Activated CD4-positive, alpha-beta memory T cell treated with anti-CD3 and anti-CD28 coated beads, Interleukin-2, amount 10 ng/mL, durations not matched to agents 7 days and 5 days (primary cell): ENCODE measurements around the gene CDH20. TPM values are rescaled to one million over a fixed set of nuclear protein-coding genes. Genes with fewer than 3 reads are reported as not detected.
"Not testable (repeated sequence)": the region's sequence is repeated elsewhere in the genome, so short reads cannot be mapped to it uniquely, and the experiment has no call there.

Experiments used
- CTCF ChIA-PET: fragments of 350-600 bp; sonication (Branson Sonifier 250); formaldehyde crosslinking; loops from one replicate; lab custom pipeline; 2021; ENCODE audit warnings: antibody characterized with exemption, inconsistent platforms; lab: Charles Lee
- POLR2A ChIA-PET: fragments of 350-600 bp; sonication (Branson Sonifier 250); formaldehyde crosslinking; loops from one replicate; lab custom pipeline; 2021; ENCODE audit warnings: antibody characterized with exemption; lab: Charles Lee
- DNase-seq: peaks from one replicate; pipeline ENCODE4 v3.0.0-alpha.2; 2020
- H3K27ac Mint-ChIP-seq: one replicate; pipeline ENCODE4 v1.8.0; 2021; ENCODE audit warnings: mild to moderate bottlenecking, mixed read lengths
- H3K27me3 Mint-ChIP-seq: one replicate; pipeline ENCODE4 v1.8.0; 2021; ENCODE audit warnings: mixed read lengths
- H3K36me3 Mint-ChIP-seq: one replicate; pipeline ENCODE4 v1.8.0; 2021; ENCODE audit warnings: low read depth, mixed read lengths
- H3K4me1 Mint-ChIP-seq: one replicate; pipeline ENCODE4 v1.8.0; 2021; ENCODE audit warnings: mixed read lengths
- H3K4me3 Mint-ChIP-seq: one replicate; pipeline ENCODE4 v1.8.0; 2021; ENCODE audit warnings: mild to moderate bottlenecking, mixed read lengths
- H3K9me3 Mint-ChIP-seq: one replicate; pipeline ENCODE4 v1.8.0; 2021; ENCODE audit warnings: mixed read lengths
- total RNA-seq, 2 experiments: library from RNA; stranded (reverse); gene quantifications; one replicate each; pipeline ENCODE4 v1.2.3, GENCODE V29; 2021

CDH20 gene
- total RNA-seq, 2 experiments from 2014 or later: not detected

DNA sequence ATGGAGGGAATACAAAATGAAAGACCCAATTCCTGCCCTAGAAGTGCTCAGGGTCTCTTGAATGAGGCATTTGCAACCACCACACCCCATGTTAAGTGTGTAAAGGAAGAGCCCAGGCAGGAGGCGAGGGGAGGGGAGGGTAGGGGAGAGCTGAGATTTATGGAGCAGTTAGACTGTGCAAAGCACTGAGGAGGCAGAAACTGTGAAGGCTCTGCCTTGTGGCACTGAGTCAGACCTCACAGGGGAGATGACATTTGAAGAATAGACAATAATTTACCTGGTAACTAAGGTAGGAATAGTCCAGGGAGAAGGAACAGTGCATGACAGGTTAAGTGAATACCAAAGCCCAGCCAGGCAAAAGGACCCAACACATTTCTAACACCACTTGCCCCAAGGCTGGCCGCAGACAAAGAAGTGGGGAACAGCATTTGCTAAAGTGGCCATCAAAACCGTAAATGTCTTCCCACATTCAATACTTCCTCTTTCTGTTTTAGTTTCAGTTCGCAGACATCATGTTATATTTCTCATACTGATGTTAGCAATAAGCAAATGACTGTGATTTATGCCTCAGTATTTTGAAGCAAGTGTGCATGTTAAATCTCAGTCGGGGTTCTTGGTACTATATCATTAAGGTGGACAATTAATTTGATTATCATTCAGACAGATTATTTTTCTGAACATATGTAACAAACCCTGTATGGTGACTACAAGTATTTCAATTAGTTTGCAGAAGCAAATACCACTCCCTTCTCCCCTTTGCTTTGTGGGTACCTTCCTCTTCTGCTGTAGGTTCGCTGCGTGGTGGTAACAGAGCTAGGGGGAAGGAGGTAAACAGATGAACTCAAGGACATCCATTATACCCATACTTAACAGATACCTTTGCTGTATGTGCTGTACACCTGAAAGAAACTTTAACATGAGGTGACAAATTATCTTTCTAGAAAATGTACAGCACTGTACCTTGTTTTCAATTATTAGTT lies 27.5 kb downstream of the CDH20 start:
- H3K4me1 Mint-ChIP-seq: peaks cover 2% of the 10 kb centered on the region
- DNase-seq: no peak
- H3K4me3 Mint-ChIP-seq: no peak overlapping the region
- H3K36me3 Mint-ChIP-seq: no peaks in the 10 kb centered on the region
- ChIA-PET CTCF (no interaction called here), POLR2A (no interaction called here)
- no peak overlapping the region for H3K27ac Mint-ChIP-seq
- H3K27me3 Mint-ChIP-seq: no peaks in the 10 kb centered on the region
- no peaks in the 10 kb centered on the region for H3K9me3 Mint-ChIP-seq

DNA sequence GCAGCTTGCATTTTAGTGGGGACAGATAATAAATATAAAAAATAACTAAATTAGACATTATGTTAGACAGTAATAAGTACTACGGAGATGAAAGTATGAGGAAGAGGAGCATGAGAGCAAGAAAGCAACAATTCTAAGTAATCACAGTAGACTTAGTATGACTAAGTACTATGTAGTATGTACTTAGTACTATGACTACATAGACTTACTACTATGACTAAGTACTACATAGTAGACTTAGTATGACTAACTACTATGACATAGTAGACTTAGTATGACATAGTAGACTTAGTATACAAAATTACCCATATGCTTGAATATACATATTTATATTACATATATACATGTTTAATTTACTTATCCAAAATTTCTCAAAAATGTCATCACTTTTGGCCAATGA lies 29.3 kb downstream of the CDH20 start:
- ChIA-PET POLR2A (no interaction called here), CTCF (no interaction called here)
- Mint-ChIP-seq H3K4me3 (no peak overlapping the region), H3K4me1 (peaks cover 2% of the 10 kb centered on the region), H3K27me3 (no peaks in the 10 kb centered on the region), H3K36me3 (no peaks in the 10 kb centered on the region), H3K27ac (no peak overlapping the region), H3K9me3 (no peaks in the 10 kb centered on the region)
- DNase-seq: no peak

GRCh38 chr18:61364953-61365352 lies 31.7 kb downstream of the CDH20 start:
- Mint-ChIP-seq H3K27ac (no peak overlapping the region), H3K27me3 (no peaks in the 10 kb centered on the region), H3K4me1 (peaks cover 2% of the 10 kb centered on the region), H3K9me3 (no peaks in the 10 kb centered on the region), H3K4me3 (no peak overlapping the region), H3K36me3 (no peaks in the 10 kb centered on the region)
- CTCF ChIA-PET: no interaction called here
- POLR2A ChIA-PET: no interaction called here
- DNase-seq: no peak

DNA sequence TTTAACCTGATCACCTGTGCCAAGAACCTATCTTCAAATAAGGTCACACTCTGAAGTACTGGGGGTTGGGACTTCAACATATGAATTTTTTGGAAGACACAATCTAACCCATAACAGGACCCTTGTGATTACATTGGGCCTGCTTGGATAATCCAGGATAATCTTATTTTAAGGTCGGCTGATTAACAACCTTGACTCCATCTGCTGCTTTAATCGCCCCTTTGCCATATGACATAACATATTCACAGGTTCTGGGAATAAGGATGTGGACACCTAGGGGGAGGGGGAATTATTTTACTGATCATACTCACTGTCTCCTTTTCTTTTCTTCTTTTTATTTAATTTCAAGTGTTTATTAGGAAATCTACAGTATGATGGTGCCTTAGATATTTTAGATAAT lies 34.8 kb downstream of the CDH20 start:
- Mint-ChIP-seq H3K4me3 (no peak overlapping the region), H3K36me3 (no peaks in the 10 kb centered on the region), H3K27me3 (no peaks in the 10 kb centered on the region), H3K9me3 (no peaks in the 10 kb centered on the region), H3K4me1 (no peaks in the 10 kb centered on the region), H3K27ac (no peak overlapping the region)
- DNase-seq: no peak
- CTCF ChIA-PET: no interaction called here
- POLR2A ChIA-PET: no interaction called here

DNA sequence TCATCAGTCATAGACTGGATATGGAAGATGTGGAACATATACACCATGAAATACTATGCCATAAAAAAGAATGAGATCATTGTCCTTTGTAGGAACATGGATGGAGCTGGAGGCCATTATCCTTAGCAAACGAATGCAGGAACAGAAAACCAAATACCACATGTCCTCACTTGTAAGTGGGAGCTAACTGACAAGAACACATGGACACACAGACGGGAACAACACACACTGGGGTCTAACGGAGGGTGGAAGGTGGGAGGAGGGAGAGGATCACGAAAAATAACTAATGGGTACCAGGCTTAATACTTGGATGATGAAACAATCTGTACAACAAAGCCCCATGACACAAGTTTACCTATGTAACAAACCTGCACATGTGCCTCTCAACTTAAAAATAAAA lies 36.4 kb downstream of the CDH20 start:
- H3K9me3 Mint-ChIP-seq, H3K4me1 Mint-ChIP-seq, H3K27me3 Mint-ChIP-seq, H3K27ac Mint-ChIP-seq, POLR2A ChIA-PET, DNase-seq, H3K4me3 Mint-ChIP-seq, CTCF ChIA-PET, H3K36me3 Mint-ChIP-seq: not testable (repeated sequence)

GRCh38 chr18:61371111-61371510 lies 37.9 kb downstream of the CDH20 start:
- Mint-ChIP-seq H3K27me3 (no peaks in the 10 kb centered on the region), H3K4me1 (no peaks in the 10 kb centered on the region), H3K4me3 (no peak overlapping the region), H3K9me3 (no peaks in the 10 kb centered on the region), H3K27ac (no peak overlapping the region), H3K36me3 (no peaks in the 10 kb centered on the region)
- ChIA-PET CTCF (no interaction called here), POLR2A (no interaction called here)
- DNase-seq: no peak

- Mint-ChIP-seq H3K4me1 (no peaks in the 10 kb centered on the region), H3K4me3 (no peak overlapping the region), H3K9me3 (no peaks in the 10 kb centered on the region), H3K27me3 (no peaks in the 10 kb centered on the region), H3K27ac (no peak overlapping the region), H3K36me3 (no peaks in the 10 kb centered on the region)
- CTCF ChIA-PET: no interaction called here
- POLR2A ChIA-PET: no interaction called here
- DNase-seq: no peak
Observed at GRCh38 chr18:61379827-61380226, 46.6 kb downstream of the CDH20 start.

- no peaks in the 10 kb centered on the region for H3K36me3 Mint-ChIP-seq
- H3K4me3 Mint-ChIP-seq: no peak overlapping the region
- CTCF ChIA-PET: no interaction called here
- POLR2A ChIA-PET: no interaction called here
- H3K27me3 Mint-ChIP-seq: no peaks in the 10 kb centered on the region
- no peaks in the 10 kb centered on the region for H3K4me1 Mint-ChIP-seq
- no peaks in the 10 kb centered on the region for H3K9me3 Mint-ChIP-seq
- H3K27ac Mint-ChIP-seq: no peak overlapping the region
- no peak for DNase-seq
Observed at GRCh38 chr18:61388010-61388409, 54.8 kb downstream of the CDH20 start.

DNA sequence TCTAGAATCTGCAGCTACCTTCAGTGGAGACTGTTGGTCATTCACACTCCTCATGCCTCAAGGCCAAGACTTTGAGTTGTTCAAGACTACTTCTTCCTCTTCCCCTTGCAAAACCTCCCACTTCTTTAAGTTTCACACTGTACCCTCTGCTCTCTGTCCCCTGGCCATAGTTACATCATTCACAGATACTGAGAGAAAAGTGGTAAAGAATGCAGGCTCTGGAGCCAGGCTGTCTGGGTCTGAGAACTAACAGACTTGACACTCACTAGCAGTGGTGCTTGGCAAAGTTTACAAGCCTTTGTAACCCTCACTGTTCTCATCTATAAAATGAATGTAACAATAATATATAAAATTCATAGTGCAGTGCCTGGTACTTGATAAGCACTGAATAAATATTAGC lies 61.8 kb downstream of the CDH20 start:
- Mint-ChIP-seq H3K9me3 (no peaks in the 10 kb centered on the region), H3K4me3 (no peak overlapping the region), H3K27me3 (no peaks in the 10 kb centered on the region), H3K4me1 (no peaks in the 10 kb centered on the region), H3K36me3 (no peaks in the 10 kb centered on the region), H3K27ac (no peak overlapping the region)
- CTCF ChIA-PET: no interaction called here
- POLR2A ChIA-PET: no interaction called here
- no peak for DNase-seq

GRCh38 chr18:61397222-61397621 lies 64.0 kb downstream of the CDH20 start:
- H3K36me3 Mint-ChIP-seq: no peaks in the 10 kb centered on the region
- no peaks in the 10 kb centered on the region for H3K9me3 Mint-ChIP-seq
- H3K4me3 Mint-ChIP-seq: no peak overlapping the region
- DNase-seq: no peak
- ChIA-PET CTCF (no interaction called here), POLR2A (no interaction called here)
- H3K27me3 Mint-ChIP-seq: no peaks in the 10 kb centered on the region
- no peaks in the 10 kb centered on the region for H3K4me1 Mint-ChIP-seq
- no peak overlapping the region for H3K27ac Mint-ChIP-seq

GRCh38 chr18:61398961-61399705 lies 65.9 kb downstream of the CDH20 start:
- CTCF ChIA-PET: no interaction called here
- no peaks in the 10 kb centered on the region for H3K36me3 Mint-ChIP-seq
- no peaks in the 10 kb centered on the region for H3K9me3 Mint-ChIP-seq
- H3K27ac Mint-ChIP-seq: no peak overlapping the region
- POLR2A ChIA-PET: no interaction called here
- H3K4me3 Mint-ChIP-seq: no peak overlapping the region
- H3K27me3 Mint-ChIP-seq: no peaks in the 10 kb centered on the region
- DNase-seq: no peak
- no peaks in the 10 kb centered on the region for H3K4me1 Mint-ChIP-seq

DNA sequence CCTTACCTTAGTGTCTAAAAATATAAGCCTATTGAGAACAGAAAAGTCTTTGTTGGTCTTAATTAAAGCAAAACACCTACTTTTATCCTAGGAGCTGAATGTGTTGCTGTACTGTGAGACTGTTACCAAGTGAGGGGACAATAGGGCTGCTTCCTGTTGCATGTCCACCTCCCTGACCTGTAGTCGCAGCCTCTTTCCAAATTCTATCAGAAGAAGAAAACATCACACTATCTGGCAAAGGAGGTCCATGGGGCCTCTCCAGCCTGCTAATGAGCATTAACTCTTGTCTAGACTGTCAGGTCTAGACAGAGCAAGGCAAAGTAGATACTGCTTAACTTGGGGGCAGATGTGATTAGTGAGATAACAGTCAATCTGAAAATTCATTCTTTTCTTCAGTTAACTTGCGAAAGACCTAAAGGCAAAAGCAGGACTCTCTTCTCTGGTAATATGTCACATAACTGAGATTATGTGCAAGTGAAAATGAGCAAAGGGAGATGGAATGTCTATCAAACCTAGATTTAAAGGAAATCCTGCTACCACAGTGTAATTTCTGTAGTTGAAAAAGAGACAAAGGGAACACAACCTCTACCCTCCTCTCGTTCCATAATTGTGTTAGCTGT lies 66.9 kb downstream of the CDH20 start:
- H3K4me3 Mint-ChIP-seq: no peak overlapping the region
- DNase-seq: no peak
- H3K27me3 Mint-ChIP-seq: no peaks in the 10 kb centered on the region
- no peaks in the 10 kb centered on the region for H3K36me3 Mint-ChIP-seq
- ChIA-PET CTCF (no interaction called here), POLR2A (no interaction called here)
- H3K9me3 Mint-ChIP-seq: no peaks in the 10 kb centered on the region
- H3K27ac Mint-ChIP-seq: no peak overlapping the region
- no peaks in the 10 kb centered on the region for H3K4me1 Mint-ChIP-seq

DNA sequence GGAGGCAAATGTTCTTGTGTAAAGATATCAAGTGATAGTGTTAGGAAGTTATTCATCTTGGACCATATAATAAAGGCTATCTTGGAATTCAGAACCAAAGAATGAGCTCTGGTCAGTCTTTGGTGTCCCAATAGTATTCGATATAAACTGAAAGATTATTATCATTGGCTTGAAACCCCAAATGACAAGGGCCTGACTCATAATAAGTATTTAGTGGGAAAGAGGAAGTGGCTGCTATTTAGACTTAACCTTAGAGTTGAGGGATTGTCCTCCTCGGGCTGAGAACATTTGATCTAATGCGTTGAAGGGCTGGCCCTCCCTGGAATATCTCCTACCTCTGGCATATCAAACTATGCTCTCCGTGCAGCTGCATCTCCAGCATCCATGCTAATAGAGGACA lies 67.5 kb downstream of the CDH20 start:
- ChIA-PET CTCF (no interaction called here), POLR2A (no interaction called here)
- Mint-ChIP-seq H3K27ac (no peak overlapping the region), H3K4me1 (no peaks in the 10 kb centered on the region), H3K9me3 (no peaks in the 10 kb centered on the region), H3K36me3 (no peaks in the 10 kb centered on the region), H3K4me3 (no peak overlapping the region), H3K27me3 (no peaks in the 10 kb centered on the region)
- DNase-seq: no peak
